Gastrocnemius medialis (tissue), 4 donors: ENCODE results near the gene GNB2.

Experiments
- CTCF ChIP-seq, 5 experiments: fragments of 450-650 bp in 3 of 5; fragments of 200-600 bp in 2 of 5; sonication (generic) in 2 of 5; IDR thresholded peaks in 4 of 5; conservative IDR thresholded peaks in 1 of 5; 1 replicate in 4 of 5; 2 replicates in 1 of 5; pipeline ENCODE4 v1.5.1; 2016 to 2019; ENCODE audit warnings: antibody characterized with exemption in 5 of 5, mild to moderate bottlenecking in 3 of 5, moderate library complexity in 3 of 5
- POLR2A ChIP-seq, 2 donors: fragments of 450-650 bp; IDR thresholded peaks; one replicate each; pipeline ENCODE4 v1.6.1; 2017; ENCODE audit warnings: antibody characterized with exemption in 2 of 2, mild to moderate bottlenecking in 2 of 2, moderate library complexity in 2 of 2

- no peak for TF ChIP-seq POLR2A (IDR thresholded peaks at IDR 0.05)
- no peak for TF ChIP-seq CTCF (IDR thresholded peaks at IDR 0.05 in 4 of 5, conservative IDR thresholded peaks at IDR 0.05 in 1 of 5)
Measured at GRCh38 chr7:100686201-100686821, 12.8 kb downstream of the GNB2 start.
